GM19438 (cell line): ENCODE measurements around the gene PDE7B.

Source experiments
- ATAC-seq: cut with Tn5 transposase; IDR thresholded peaks from one replicate; pipeline ENCODE4 v1.9.1; 2021; ENCODE audit warnings: low read depth; ENCODE audit not compliant: unreplicated experiment

The PDE7B gene

DNA sequence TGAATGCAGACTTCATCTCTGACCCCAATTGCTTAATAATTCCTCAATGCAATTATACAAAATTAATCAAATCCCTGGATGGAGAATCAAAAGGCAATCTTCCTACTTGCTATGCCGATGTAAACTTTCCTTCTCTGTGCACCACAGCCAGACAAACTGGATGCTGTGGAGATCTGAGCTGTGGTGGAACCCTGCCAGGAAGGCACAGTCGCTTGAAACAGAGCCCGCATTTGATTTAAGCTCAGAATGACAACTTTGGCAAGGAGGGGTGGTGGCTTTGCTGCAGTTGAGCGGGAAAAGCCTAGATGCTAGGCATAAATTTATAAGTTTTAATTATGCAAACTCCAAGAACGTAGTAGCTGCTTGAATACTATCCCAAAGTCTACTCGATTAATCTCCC, 207.8 kb downstream of the PDE7B start:
- ATAC-seq = no peak

- no peak for ATAC-seq
Observed at GRCh38 chr6:136060052-136060451, 208.6 kb downstream of the PDE7B start.

- ATAC-seq = no peak
Observed at GRCh38 chr6:136060759-136061158, 209.3 kb downstream of the PDE7B start.

GRCh38 chr6:136061701-136062100, 210.2 kb downstream of the PDE7B start:
- no peak for ATAC-seq

- no peak for ATAC-seq
Observed at GRCh38 chr6:136063096-136063495, 211.6 kb downstream of the PDE7B start.

GRCh38 chr6:136066005-136066404, 214.5 kb downstream of the PDE7B start:
- ATAC-seq = no peak

DNA sequence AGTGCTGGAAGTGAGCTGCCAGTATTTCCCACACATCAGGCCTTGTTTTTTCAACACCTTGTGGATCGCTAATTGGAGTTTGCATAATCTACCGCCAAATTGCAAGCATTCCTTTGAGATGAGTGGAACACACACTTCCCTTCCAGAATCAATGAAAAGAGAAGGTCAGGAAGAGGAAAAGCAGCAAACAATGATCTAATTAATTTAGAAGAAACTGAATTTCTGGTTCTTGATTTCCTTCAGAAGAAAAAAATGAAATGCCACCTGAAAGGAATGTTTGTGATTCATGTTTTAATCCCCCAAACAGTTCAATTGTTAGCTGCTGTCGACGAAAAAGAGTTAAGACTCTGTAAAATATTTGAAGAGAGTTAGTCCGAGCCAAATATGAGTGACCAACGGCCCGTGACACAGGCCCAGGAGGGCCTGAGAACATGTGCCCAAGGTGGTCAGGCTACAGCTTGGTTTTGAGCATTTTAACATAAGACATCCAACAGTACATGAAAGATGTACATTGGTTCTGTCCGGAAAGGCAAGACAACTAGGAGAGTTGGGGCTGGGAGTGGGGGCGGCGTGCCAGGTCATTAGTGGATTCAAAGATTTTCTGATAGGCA, 216.3 kb downstream of the PDE7B start:
- ATAC-seq = no peak

DNA sequence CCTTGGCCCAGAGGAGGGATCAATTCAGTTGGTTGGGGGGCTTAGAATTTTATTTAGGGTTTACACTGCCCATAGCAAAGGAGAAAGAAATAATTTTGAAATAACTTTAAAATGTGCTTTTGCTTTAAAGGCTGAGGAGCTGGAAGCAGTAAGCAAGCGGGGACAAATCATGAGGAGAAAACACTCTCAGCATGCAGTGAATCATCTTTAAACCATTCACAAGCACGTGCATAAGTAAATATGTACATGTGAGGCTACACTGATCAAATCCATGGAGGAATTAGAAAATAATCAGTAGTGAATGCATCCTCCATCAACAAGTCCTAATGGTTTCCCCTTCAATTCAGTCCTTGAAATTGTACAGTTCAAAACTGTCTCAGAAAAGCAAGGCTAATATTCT, 217.6 kb downstream of the PDE7B start:
- no peak for ATAC-seq

GRCh38 chr6:136070815-136071214, 219.3 kb downstream of the PDE7B start:
- ATAC-seq = no peak

DNA sequence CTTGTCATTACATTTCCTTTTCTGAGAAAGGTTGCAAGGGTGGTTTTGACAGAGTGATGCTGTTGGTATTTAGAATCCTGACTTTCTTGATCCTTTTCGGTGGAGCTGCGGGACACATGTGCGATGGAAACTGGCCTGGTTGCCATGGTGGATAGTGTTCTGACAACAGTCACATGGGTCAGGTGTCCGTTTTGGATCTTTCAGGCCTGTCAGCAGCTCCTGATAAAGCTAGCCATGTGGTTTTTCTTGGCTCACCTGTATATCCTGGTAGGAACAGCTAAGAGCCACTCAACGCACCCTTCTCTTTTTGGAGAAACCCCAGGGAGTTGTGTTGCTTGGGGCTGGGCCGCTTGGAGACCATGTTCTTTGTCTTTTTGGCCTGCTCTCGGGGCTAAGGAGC, 221.2 kb downstream of the PDE7B start:
- no peak for ATAC-seq

GRCh38 chr6:136073216-136073615, 221.7 kb downstream of the PDE7B start:
- no peak for ATAC-seq

- ATAC-seq = no peak
Observed at GRCh38 chr6:136076496-136076895, 225.0 kb downstream of the PDE7B start.

DNA sequence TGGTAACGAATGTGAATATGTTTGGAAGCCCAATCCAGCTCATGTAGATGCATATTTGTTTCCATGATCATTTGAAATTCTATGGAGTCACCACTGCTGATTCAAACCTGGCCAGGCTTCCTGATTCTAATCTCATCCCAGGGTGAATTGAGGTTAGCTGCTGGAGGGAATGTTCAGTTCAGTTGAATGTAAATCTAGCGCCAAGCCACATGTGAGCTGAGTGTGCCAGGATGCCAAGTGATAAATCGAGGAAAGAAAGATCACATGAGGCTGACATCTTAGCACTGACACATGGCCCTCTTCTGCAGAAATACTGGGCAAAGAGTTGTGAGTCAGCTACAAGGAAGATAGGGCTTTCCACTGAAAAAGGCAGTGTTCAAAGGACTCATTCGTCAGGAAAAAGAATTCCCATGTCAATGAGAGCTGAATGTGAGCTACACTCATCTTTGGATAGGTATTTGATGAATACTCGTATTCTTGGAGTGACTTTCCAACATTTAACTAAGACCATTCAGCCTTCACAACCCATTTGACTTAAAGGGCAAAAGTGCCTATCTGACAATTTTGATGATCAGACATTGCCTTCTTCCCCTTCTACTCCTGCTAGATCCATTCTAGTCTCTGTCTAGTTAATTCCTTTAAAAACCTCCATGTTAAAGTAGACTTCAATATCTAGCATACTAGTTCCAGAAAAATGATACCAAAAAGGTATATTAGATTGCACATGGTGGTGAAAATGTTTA, 226.5 kb downstream of the PDE7B start:
- no peak for ATAC-seq

DNA sequence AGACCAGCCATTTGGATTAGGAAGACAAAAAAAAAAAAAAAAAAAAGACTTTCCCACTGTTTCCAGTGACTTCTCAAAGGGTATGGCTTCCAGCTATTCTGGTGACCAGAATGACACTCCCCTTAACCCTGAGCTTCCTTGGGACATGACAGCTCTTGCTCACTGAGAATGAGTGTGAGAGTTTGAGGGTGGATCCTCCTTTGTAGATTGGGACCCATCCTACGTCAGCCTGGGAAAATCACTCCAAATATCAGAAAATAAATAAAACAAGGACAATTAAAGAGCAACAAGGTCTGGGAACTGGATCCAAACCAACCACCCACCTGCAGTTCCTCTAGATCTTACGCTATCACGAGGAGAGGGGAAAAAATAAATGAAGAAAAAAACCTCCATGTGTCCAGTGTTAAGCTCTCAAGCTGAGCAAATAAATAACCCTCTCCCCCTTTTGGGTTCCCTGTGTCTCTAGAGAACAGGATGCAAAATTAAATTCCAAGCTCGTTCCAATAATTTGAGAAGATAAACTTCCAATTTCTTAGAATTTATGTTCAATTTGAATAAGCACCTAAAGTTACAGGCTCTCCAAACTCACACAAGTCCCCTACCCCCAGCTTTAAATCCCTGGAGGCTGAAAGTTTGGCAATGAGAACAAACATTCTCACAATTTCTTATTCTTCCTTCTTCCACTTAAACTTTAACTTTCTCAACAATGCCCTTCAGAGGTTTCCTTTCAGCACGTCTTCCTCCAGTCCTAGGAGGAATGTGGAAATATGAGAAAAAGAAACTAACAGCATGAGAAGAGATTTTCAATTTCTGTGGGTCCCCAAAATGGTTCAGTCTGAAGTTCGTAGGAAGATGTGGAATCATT, 228.4 kb downstream of the PDE7B start:
- ATAC-seq = no peak

DNA sequence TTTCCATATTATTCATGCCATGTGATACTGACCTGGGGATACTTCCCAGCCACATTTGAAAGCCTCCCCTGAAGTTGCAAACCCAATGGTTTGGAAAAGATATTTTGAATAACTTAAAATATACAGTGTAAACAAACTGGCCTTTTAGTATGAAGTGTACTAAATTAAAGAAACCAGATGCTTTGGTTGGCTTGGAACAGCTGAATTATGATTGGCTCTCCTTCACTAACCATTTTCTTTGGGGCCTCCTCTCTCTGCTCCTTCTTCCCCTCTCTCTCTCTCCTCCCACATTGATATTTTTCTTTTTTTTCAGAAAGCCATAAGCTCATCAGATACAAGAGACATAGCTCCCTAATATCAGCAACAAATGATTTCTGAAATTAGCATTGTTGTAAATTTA, 232.0 kb downstream of the PDE7B start:
- no peak for ATAC-seq

DNA sequence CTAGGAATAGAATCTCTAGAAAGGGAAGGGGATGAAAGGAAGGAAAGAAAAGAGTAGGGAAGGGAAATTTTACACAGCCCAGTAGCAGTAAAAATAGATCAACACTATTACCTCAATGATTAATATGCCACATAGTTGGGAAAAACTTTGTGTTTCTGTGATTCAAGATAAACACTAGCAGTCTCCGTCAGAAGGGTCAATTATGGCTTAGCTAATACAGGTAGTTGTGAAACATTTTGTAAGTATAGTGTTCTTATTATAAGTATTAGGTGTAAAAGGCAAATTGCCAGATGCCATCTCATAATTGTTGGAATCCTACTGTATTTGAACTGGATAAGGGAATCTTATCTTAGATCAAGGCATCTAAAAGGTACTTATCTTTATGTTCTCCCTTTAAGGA, 232.9 kb downstream of the PDE7B start:
- no peak for ATAC-seq

- ATAC-seq = no peak
Observed at GRCh38 chr6:136085370-136086115, 234.0 kb downstream of the PDE7B start.

DNA sequence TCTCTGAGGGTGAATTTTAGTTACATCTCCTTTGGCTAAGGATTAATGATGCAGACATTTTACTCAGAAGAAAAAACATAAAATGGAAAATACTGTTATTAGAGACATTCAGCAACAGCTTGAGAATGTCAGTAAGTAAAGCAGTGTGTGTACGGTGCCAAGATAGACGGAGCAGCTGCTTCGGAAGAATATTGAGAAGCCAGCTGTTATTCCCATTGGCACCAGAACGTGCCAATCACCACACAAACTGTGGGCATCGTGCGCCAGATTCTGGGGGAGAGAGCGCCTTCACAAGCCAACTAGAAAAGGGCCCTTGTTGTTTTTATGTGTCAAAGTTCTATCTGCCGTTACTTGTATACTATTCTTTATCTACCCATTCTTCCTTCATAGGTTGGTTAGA, 235.2 kb downstream of the PDE7B start:
- no peak for ATAC-seq

DNA sequence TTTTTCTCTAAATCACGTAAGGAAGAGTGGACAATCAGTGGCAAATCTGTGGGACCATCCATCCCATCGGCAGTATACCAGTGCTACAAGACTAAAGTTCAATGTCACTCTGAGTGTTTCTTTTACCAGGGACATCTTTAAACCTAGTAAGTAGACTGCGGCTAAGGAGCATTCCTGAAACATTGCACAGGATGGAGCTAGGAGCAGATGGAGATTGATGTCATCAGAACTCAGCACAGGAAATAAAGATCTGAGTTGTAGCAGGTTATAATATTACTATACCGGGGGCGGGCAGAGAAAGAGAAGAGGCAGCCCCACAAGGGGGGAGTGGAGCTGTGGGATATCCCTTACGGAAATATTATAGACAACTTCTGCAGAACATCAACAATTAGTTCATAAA, 236.5 kb downstream of the PDE7B start:
- no peak for ATAC-seq

GRCh38 chr6:136088693-136089092, 237.2 kb downstream of the PDE7B start:
- no peak for ATAC-seq

- ATAC-seq = no peak
Observed at GRCh38 chr6:136089876-136090275, 238.4 kb downstream of the PDE7B start.
